Measurements from ENCODE around the gene AGO4. TPM values are rescaled to one million over a fixed set of nuclear protein-coding genes. Genes with fewer than 3 reads are reported as not detected.

AGO4 gene
- polyA plus RNA-seq, 2 of the 4 experiments (the other 2 are of a cell fraction): 3.1 to 4.7 TPM

DNA sequence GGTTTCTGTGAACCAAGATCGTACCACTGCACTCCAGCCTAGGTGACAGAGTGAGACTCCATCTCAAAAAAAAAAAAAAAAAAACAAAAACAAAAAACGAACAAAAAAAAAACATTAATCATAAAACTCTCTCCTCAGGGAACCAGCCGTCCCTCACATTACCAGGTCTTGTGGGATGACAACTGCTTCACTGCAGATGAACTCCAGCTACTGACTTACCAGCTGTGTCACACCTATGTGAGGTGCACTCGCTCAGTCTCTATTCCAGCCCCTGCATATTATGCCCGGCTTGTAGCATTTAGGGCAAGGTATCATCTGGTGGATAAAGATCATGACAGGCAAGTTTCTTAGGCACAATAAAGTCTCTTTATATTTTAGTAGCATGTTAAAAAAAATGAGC lies 42.9 kb downstream of the AGO4 start:
- no peak for DNase-seq (ENCODE audit: low read depth in 1 of 2, low spot score in 1 of 2)
- H3K4me2 ChIP-seq: no peak overlapping the region
- 77% methylated on average over 5 of the region's 5 CpGs for WGBS (ENCODE audit: missing lambda C conversion rate)
- CTCF ChIA-PET: interaction anchor here (1.2 kb wide), 1 partner anchor 9 kb away, joined by 4 read pairs; no protein-coding TSS in a partner anchor
- no peak overlapping the region for H3K27ac ChIP-seq
- H3K4me1 ChIP-seq: no peaks in the 10 kb centered on the region
- no peak for FAIRE-seq
- no peaks in the 10 kb centered on the region for H3K9me3 ChIP-seq
- POLR2A ChIA-PET: no interaction called here
- ATAC-seq: no peak
- no peak overlapping the region for H3K4me3 ChIP-seq
- TF ChIP-seq CBX2 (IDR thresholded peaks at IDR 0.05; ENCODE audit: borderline replicate concordance, low read depth): no peak

GRCh38 chr1:35851132-35851869 lies 43.5 kb downstream of the AGO4 start:
- Histone ChIP-seq H3K9me3 (no peaks in the 10 kb centered on the region), H3K27ac (no peak overlapping the region), H3K4me3 (no peak overlapping the region), H3K4me2 (no peak overlapping the region), H3K4me1 (no peaks in the 10 kb centered on the region)
- no peak for DNase-seq (ENCODE audit: low read depth in 1 of 2, low spot score in 1 of 2)
- FAIRE-seq: no peak
- TF ChIP-seq CEBPB (IDR thresholded peaks at IDR 0.05) (no peak), FOXS1 (CRISPR knock-in tag; IDR thresholded peaks at IDR 0.05) (no peak), HOXB13 (CRISPR knock-in tag; IDR thresholded peaks at IDR 0.05; ENCODE audit: low read depth) (no peak), TFCP2L1 (CRISPR knock-in tag; IDR thresholded peaks at IDR 0.05) (no peak), JUNB (IDR thresholded peaks at IDR 0.05) (no peak), TP53 (CRISPR knock-in tag; IDR thresholded peaks at IDR 0.05) (no peak), PHF8 (IDR thresholded peaks at IDR 0.05; ENCODE audit: borderline replicate concordance, low read depth) (no peak), HOXA7 (CRISPR knock-in tag; IDR thresholded peaks at IDR 0.05) (no peak), EHMT2 (IDR thresholded peaks at IDR 0.05; ENCODE audit: low read depth) (no peak), KDM1A (IDR thresholded peaks at IDR 0.05; ENCODE audit: low read depth) (no peak), HEYL (CRISPR knock-in tag; IDR thresholded peaks at IDR 0.05) (no peak), CHD4 (IDR thresholded peaks at IDR 0.05; ENCODE audit: borderline replicate concordance) (no peak)
- TF ChIP-seq, protein P1, sequence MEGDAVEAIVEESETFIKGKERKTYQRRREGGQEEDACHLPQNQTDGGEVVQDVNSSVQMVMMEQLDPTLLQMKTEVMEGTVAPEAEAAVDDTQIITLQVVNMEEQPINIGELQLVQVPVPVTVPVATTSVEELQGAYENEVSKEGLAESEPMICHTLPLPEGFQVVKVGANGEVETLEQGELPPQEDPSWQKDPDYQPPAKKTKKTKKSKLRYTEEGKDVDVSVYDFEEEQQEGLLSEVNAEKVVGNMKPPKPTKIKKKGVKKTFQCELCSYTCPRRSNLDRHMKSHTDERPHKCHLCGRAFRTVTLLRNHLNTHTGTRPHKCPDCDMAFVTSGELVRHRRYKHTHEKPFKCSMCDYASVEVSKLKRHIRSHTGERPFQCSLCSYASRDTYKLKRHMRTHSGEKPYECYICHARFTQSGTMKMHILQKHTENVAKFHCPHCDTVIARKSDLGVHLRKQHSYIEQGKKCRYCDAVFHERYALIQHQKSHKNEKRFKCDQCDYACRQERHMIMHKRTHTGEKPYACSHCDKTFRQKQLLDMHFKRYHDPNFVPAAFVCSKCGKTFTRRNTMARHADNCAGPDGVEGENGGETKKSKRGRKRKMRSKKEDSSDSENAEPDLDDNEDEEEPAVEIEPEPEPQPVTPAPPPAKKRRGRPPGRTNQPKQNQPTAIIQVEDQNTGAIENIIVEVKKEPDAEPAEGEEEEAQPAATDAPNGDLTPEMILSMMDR (IDR thresholded peaks at IDR 0.05): no peak
- 91% methylated on average over 3 of the region's 3 CpGs for WGBS (ENCODE audit: missing lambda C conversion rate)
- ChIA-PET CTCF (interaction anchor here (1.2 kb wide), 1 partner anchor 10 kb away, joined by 4 read pairs; no protein-coding TSS in a partner anchor), POLR2A (no interaction called here)
- ATAC-seq: no peak

- FAIRE-seq (no peak), ATAC-seq (no peak), DNase-seq (ENCODE audit: low read depth in 1 of 2, low spot score in 1 of 2) (no peak)
- Histone ChIP-seq H3K4me1 (no peaks in the 10 kb centered on the region), H3K4me2 (no peak overlapping the region), H3K4me3 (no peak overlapping the region), H3K9me3 (no peaks in the 10 kb centered on the region), H3K27ac (no peak overlapping the region)
- CTCF ChIA-PET: no interaction called here
- WGBS (ENCODE audit: missing lambda C conversion rate): 46% methylated on average over 2 of the region's 2 CpGs
- POLR2A ChIA-PET: no interaction called here
- TF ChIP-seq, protein P2, sequence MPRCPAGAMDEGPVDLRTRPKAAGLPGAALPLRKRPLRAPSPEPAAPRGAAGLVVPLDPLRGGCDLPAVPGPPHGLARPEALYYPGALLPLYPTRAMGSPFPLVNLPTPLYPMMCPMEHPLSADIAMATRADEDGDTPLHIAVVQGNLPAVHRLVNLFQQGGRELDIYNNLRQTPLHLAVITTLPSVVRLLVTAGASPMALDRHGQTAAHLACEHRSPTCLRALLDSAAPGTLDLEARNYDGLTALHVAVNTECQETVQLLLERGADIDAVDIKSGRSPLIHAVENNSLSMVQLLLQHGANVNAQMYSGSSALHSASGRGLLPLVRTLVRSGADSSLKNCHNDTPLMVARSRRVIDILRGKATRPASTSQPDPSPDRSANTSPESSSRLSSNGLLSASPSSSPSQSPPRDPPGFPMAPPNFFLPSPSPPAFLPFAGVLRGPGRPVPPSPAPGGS (IDR thresholded peaks at IDR 0.05): no peak
- TF ChIP-seq RCOR1 (IDR thresholded peaks at IDR 0.05; ENCODE audit: low read depth, low read length) (no peak), CEBPB (IDR thresholded peaks at IDR 0.05) (no peak), POLR2AphosphoS2 (conservative IDR thresholded peaks at IDR 0.05; ENCODE audit: low read length) (no peak), CBX8 (IDR thresholded peaks at IDR 0.05) (no peak), HOXB13 (CRISPR knock-in tag; IDR thresholded peaks at IDR 0.05; ENCODE audit: low read depth) (no peak), HOXB5 (CRISPR knock-in tag; IDR thresholded peaks at IDR 0.05) (no peak), ZC3H11A (IDR thresholded peaks at IDR 0.05) (no peak), NR3C1 (IDR thresholded peaks at IDR 0.05) (no peak), TFCP2L1 (CRISPR knock-in tag; IDR thresholded peaks at IDR 0.05) (no peak), ZSCAN20 (CRISPR knock-in tag; IDR thresholded peaks at IDR 0.05) (no peak), HDAC2 (IDR thresholded peaks at IDR 0.05) (no peak)
- TF ChIP-seq, protein P1 (IDR thresholded peaks at IDR 0.05): no peak
- TF ChIP-seq, protein P3, sequence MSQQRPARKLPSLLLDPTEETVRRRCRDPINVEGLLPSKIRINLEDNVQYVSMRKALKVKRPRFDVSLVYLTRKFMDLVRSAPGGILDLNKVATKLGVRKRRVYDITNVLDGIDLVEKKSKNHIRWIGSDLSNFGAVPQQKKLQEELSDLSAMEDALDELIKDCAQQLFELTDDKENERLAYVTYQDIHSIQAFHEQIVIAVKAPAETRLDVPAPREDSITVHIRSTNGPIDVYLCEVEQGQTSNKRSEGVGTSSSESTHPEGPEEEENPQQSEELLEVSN (IDR thresholded peaks at IDR 0.05; ENCODE audit: borderline replicate concordance, low read depth): no peak
- TF ChIP-seq, protein P4, sequence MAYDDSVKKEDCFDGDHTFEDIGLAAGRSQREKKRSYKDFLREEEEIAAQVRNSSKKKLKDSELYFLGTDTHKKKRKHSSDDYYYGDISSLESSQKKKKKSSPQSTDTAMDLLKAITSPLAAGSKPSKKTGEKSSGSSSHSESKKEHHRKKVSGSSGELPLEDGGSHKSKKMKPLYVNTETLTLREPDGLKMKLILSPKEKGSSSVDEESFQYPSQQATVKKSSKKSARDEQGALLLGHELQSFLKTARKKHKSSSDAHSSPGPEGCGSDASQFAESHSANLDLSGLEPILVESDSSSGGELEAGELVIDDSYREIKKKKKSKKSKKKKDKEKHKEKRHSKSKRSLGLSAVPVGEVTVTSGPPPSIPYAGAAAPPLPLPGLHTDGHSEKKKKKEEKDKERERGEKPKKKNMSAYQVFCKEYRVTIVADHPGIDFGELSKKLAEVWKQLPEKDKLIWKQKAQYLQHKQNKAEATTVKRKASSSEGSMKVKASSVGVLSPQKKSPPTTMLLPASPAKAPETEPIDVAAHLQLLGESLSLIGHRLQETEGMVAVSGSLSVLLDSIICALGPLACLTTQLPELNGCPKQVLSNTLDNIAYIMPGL (CRISPR knock-in tag; IDR thresholded peaks at IDR 0.05; ENCODE audit: borderline replicate concordance): no peak
These were observed 44.4 kb downstream of the AGO4 start for GRCh38 chr1:35852241-35852640.

Data from A549 (cell line).